ENCODE data around the gene WWOX. TPM values are rescaled to one million over a fixed set of nuclear protein-coding genes. Genes with fewer than 3 reads are reported as not detected.

The WWOX gene
- total RNA-seq, 1 donor, result 24.2 TPM

DNA sequence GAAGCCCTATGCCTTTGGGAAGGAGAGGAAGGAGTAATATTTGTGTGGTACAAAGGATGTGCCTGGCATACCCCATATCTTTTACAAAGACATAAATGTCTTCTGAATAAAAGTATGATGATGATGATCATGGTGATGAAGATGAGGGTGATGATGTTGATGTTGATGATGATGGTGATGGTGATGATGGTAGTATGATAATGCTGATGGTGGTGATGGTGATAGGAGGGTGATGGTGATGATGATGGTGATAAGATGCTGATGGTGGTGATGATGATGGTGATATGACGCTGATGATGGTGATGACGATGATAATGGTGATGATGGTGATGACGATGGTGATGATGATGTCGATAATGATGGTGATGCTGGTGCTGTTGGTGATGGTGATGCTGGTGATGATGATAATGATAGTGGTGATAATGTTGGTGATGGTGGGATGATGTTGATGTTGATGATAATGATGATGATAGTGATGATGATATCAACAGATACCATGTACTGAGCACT, 684.2 kb downstream of the WWOX start:
- TF ChIP-seq CTCF (IDR thresholded peaks at IDR 0.05; ENCODE audit: insufficient read depth, low read length), result no peak
- H3K4me3 ChIP-seq (ENCODE audit: low read depth, low read length), result no peak overlapping the region
- no peak for DNase-seq (ENCODE audit: low read depth)

- no peak for DNase-seq (ENCODE audit: low read depth)
- no peak overlapping the region for H3K4me3 ChIP-seq (ENCODE audit: low read depth, low read length)
- TF ChIP-seq CTCF (IDR thresholded peaks at IDR 0.05; ENCODE audit: insufficient read depth, low read length), result no peak
Measured at GRCh38 chr16:78784771-78785170, 685.3 kb downstream of the WWOX start.

- H3K4me3 ChIP-seq (ENCODE audit: low read depth, low read length), result no peak overlapping the region
- no peak for TF ChIP-seq CTCF (IDR thresholded peaks at IDR 0.05; ENCODE audit: insufficient read depth, low read length)
- no peak for DNase-seq (ENCODE audit: low read depth)
Measured at GRCh38 chr16:78785218-78785617, 685.8 kb downstream of the WWOX start.

DNA sequence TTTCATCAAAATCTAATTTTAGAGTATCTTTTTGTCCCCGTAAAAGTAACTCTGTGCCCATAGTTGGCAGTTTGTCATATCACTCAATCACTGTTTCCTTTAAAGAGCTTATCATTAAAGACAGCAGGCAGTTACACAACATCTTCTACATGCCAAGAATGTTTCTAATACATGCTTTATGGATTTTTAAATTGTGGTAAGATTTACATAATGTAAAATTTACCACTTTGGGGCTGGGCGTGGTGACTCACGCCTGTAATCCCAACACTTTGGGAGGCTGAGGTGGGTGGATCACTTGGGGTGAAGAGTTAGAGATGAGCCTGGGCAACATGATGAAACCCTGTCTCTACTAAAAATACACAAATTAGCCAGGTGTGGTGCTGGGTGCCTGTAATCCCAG, 687.2 kb downstream of the WWOX start:
- H3K4me3 ChIP-seq (ENCODE audit: low read depth, low read length), result no peak overlapping the region
- DNase-seq (ENCODE audit: low read depth), result no peak
- TF ChIP-seq CTCF (IDR thresholded peaks at IDR 0.05; ENCODE audit: insufficient read depth, low read length), result no peak

DNA sequence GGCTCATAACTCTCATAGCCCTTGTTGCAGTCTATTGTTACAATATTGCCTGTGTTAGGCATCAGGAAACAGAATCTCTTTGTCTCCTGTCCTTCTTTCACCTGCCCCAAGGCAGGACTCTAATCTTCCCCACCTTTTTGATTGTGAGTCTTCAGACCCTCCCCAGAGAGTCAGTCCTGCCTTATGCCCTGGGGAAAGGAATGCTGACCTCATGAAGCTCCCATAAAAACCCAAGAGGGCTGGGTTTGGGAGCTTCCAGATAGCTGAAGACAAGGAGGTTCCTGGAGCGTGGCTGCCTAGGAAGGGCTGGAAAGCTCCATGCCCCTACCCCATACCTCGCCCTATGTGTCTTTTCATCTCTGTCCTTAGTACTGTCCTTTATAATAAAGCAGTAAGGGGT, 688.8 kb downstream of the WWOX start:
- DNase-seq (ENCODE audit: low read depth), result no peak
- H3K4me3 ChIP-seq (ENCODE audit: low read depth, low read length), result no peak overlapping the region
- TF ChIP-seq CTCF (IDR thresholded peaks at IDR 0.05; ENCODE audit: insufficient read depth, low read length), result no peak

DNA sequence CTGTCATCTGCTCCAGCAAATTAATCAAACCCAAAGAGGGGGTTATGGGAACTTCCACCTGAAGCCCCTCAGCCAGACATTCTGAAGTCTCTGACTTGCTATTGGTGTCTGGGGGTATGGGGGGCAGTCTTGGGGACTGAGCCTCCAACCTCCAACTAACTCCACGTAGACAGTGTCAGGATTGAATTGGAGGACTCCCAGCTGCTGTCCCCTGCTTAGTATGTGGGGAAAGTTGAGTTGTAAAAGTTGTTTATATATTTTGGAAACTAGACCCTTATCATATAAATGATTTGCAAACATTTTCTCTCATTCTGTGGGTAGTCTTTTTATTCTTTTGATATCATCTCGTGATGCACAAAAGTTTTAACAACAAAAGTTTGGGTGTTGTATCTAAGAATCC, 689.2 kb downstream of the WWOX start:
- no peak overlapping the region for H3K4me3 ChIP-seq (ENCODE audit: low read depth, low read length)
- no peak for DNase-seq (ENCODE audit: low read depth)

More for the DNA sequence above, 689.2 kb downstream of the WWOX start:
- TF ChIP-seq CTCF (IDR thresholded peaks at IDR 0.05; ENCODE audit: insufficient read depth, low read length), result no peak
